Osteoblast (primary cell): ENCODE measurements around the gene CDKN2AIP. TPM values are rescaled to one million over a fixed set of nuclear protein-coding genes. Genes with fewer than 3 reads are reported as not detected.

ENCODE experiments used
- DNase-seq: peaks from one replicate; pipeline ENCODE4 v3.0.0; 2011; ENCODE audit warnings: low spot score, mixed read lengths; ENCODE audit not compliant: insufficient read length; ENCODE audit errors: missing footprints
- H2AFZ ChIP-seq: 2 replicates; pipeline ENCODE4 v1.6.0; 2011; ENCODE audit warnings: mild to moderate bottlenecking, low read length
- H3K27ac ChIP-seq: 2 replicates; pipeline ENCODE4 v1.5.1; 2011; ENCODE audit warnings: mild to moderate bottlenecking, low read depth, low read length, moderate library complexity
- H3K27me3 ChIP-seq: 2 replicates; pipeline ENCODE4 v1.6.0; 2012; ENCODE audit warnings: mild to moderate bottlenecking, control low read depth, inconsistent platforms, low read length, moderate library complexity; ENCODE audit not compliant: insufficient read depth
- H3K36me3 ChIP-seq: 2 replicates; pipeline ENCODE4 v1.5.1; 2011; ENCODE audit warnings: mild to moderate bottlenecking, low read length, control low read depth, moderate library complexity; ENCODE audit not compliant: insufficient read depth
- H3K4me1 ChIP-seq: 2 replicates; pipeline ENCODE4 v1.5.1; 2011; ENCODE audit warnings: mild to moderate bottlenecking, low read length, control low read depth, moderate library complexity; ENCODE audit not compliant: insufficient read depth
- H3K4me2 ChIP-seq: 2 replicates; pipeline ENCODE4 v1.6.0; 2011; ENCODE audit warnings: mild to moderate bottlenecking, low read length; ENCODE audit not compliant: insufficient read depth
- H3K4me3 ChIP-seq: fragments of 200-600 bp; sonication (generic); 3 replicates; pipeline ENCODE4 v1.5.1; 2012; ENCODE audit warnings: mild to moderate bottlenecking, low read length, inconsistent platforms; ENCODE audit not compliant: insufficient read depth
- H3K79me2 ChIP-seq: 2 replicates; pipeline ENCODE4 v1.6.0; 2012; ENCODE audit warnings: mild to moderate bottlenecking, low read length, control low read depth, inconsistent platforms; ENCODE audit not compliant: insufficient read depth
- H3K9me3 ChIP-seq: 2 replicates; pipeline ENCODE4 v1.5.1; 2011; ENCODE audit warnings: low read depth, low read length, control low read depth
- H4K20me1 ChIP-seq: 2 replicates; pipeline ENCODE4 v1.6.0; 2012; ENCODE audit warnings: mild to moderate bottlenecking, low read length, control low read depth; ENCODE audit not compliant: insufficient read depth
- total RNA-seq: library from RNA; depleted of rRNA; stranded (reverse); fragments of >200 nt; gene quantifications from 2 replicates; pipeline ENCODE4 v1.2.3, GENCODE V29; 2012
- TF ChIP-seq, protein P1 (sequence below): IDR thresholded peaks from 2 replicates; pipeline ENCODE4 v1.5.1; 2011; ENCODE audit warnings: mild to moderate bottlenecking, low read depth, low read length, moderate library complexity; ENCODE audit errors: extremely low read depth

CDKN2AIP gene
- total RNA-seq, 1 donor = 15.2 TPM

DNA sequence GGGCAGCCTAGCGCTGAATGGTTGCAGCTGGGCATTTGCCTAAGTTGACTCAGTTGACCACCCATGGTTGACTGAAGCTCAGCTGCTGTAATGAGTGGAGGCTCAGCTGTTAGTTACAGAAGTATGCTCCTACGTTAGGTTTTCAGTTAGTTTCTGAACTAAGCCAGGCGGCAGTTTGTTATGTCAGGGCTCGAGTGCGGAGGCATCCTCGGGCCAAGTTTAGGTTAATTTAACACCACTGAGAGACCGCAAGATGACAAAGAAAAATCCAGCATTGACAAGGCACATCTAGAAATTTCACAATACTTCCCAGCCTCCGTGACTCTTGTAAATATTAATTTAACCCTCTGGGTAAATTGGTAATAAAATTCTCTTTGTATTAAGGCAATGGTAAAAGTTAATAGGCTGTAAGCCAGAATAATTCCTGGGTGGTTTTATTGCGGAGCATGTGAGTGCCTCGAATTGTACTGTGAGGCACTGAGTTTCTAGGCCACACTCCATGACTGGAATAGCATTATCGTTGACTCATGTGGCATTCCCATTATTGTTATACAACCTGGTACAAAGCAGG lies 33.1 kb upstream of the CDKN2AIP start:
- Histone ChIP-seq H3K4me3 (no peak overlapping the region), H3K27me3 (no peaks in the 10 kb centered on the region), H3K4me2 (no peak overlapping the region), H3K9me3 (no peaks in the 10 kb centered on the region), H3K36me3 (no peaks in the 10 kb centered on the region), H3K27ac (no peak overlapping the region), H3K4me1 (no peaks in the 10 kb centered on the region), H2AFZ (no peak overlapping the region), H3K79me2 (no peaks in the 10 kb centered on the region), H4K20me1 (no peaks in the 10 kb centered on the region)
- TF ChIP-seq, protein P1, sequence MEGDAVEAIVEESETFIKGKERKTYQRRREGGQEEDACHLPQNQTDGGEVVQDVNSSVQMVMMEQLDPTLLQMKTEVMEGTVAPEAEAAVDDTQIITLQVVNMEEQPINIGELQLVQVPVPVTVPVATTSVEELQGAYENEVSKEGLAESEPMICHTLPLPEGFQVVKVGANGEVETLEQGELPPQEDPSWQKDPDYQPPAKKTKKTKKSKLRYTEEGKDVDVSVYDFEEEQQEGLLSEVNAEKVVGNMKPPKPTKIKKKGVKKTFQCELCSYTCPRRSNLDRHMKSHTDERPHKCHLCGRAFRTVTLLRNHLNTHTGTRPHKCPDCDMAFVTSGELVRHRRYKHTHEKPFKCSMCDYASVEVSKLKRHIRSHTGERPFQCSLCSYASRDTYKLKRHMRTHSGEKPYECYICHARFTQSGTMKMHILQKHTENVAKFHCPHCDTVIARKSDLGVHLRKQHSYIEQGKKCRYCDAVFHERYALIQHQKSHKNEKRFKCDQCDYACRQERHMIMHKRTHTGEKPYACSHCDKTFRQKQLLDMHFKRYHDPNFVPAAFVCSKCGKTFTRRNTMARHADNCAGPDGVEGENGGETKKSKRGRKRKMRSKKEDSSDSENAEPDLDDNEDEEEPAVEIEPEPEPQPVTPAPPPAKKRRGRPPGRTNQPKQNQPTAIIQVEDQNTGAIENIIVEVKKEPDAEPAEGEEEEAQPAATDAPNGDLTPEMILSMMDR = no peak
- DNase-seq = no peak

DNA sequence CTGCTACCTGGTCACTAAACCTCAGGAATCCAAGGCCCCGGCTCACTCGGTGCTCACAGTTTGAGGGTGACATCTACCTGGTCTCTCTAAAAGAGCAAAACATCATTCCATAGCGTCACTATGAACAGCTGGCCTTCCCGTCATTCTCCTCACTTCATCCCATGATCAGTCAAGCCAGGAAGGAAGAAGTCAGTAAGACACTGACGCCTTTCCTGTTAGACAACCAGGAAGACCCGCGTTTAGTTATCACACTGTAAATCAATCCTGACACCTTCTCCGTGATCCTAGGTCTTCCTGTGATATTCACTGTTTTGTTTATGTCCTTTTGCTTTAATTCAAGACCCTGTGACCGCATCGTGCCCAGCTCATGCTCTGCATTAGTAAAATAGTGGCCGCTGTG lies 31.6 kb upstream of the CDKN2AIP start:
- no peak overlapping the region for H3K4me2 ChIP-seq
- H2AFZ ChIP-seq = no peak overlapping the region
- H3K27ac ChIP-seq = no peak overlapping the region
- no peaks in the 10 kb centered on the region for H3K27me3 ChIP-seq
- no peaks in the 10 kb centered on the region for H4K20me1 ChIP-seq
- no peak for DNase-seq
- no peaks in the 10 kb centered on the region for H3K4me1 ChIP-seq
- H3K9me3 ChIP-seq = no peaks in the 10 kb centered on the region
- TF ChIP-seq, protein P1 = no peak
- H3K4me3 ChIP-seq = no peak overlapping the region
- H3K79me2 ChIP-seq = no peaks in the 10 kb centered on the region
- H3K36me3 ChIP-seq = no peaks in the 10 kb centered on the region

DNA sequence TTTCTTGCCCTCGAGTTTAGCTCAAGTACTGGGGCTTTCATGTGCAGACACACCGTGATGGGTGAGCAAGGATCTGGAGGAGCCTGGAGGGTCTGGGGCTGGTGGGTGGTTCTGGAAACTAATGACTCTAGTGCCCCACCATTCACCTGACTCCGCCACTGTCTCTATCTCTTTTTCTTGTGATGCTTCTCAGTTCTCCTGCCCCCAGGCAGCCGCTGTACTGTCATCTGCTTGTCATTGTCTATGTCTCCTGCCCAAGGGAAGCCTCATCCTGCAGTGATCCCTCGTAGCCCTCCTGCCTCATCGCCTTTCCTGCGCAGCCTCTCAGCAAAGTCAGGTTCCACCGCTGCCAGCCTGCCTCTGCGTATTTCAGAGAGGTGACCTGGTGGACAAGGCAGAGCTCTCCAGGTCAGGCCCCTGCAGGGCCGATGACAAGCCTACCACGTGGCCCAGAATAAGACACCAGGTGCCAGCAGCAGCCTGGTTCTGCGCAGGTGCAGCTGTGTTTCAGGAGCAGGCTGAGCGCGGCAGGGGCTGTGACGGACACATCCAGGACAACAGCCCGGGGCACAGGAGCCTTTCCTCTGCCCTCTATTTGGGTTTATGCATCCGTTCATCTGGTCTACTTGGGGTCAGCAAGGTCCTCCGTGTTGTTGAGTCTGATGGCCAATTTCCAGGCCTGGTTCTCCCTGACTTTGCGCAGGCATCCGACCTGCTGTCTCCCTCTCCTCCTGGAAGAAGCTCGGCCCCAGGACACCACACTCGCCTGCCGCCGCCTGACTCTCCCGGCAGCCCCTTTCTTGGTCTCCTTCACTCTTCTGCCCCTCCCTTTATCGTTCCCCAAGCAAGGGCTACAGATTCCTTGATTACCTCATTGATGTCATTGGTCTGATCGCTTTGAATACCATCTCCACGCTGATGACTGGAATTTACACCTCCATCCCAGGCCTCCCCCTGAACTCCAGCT lies 30.9 kb upstream of the CDKN2AIP start:
- no peaks in the 10 kb centered on the region for H3K9me3 ChIP-seq
- no peaks in the 10 kb centered on the region for H3K79me2 ChIP-seq
- TF ChIP-seq, protein P1 = no peak
- H4K20me1 ChIP-seq = no peaks in the 10 kb centered on the region
- no peaks in the 10 kb centered on the region for H3K4me1 ChIP-seq
- no peaks in the 10 kb centered on the region for H3K27me3 ChIP-seq
- no peak overlapping the region for H2AFZ ChIP-seq
- H3K36me3 ChIP-seq = no peaks in the 10 kb centered on the region
- H3K4me2 ChIP-seq = no peak overlapping the region
- no peak overlapping the region for H3K4me3 ChIP-seq
- H3K27ac ChIP-seq = no peak overlapping the region
- no peak for DNase-seq
